NT2/D1 (cell line): Measurements from ENCODE around the gene RNF13.

Source experiments
- YY1 ChIP-seq: IDR thresholded peaks from 2 replicates; pipeline ENCODE4 v1.6.1; 2011; ENCODE audit not compliant: insufficient read length, insufficient read depth
- ZNF274 ChIP-seq: IDR thresholded peaks from 2 replicates; pipeline ENCODE4 v1.6.1; 2011; ENCODE audit warnings: mild to moderate bottlenecking, low read depth, low read length

GRCh38 chr3:150006794-150007193 is 193.8 kb downstream of the RNF13 start:
- no peak for TF ChIP-seq ZNF274
- no peak for TF ChIP-seq YY1
